GM10248 (cell line): ENCODE results near the gene MRPL27.

Experiments
- CTCF ChIA-PET: fragments of 300-600 bp; sonication (Branson Sonifier 250); formaldehyde crosslinking; extraction: SDS; loops from one replicate; lab custom pipeline; 2021; ENCODE audit warnings: antibody characterized with exemption; lab: Yijun Ruan, JAX
- POLR2A ChIA-PET: fragments of 350-650 bp; sonication (Branson Sonifier 250); formaldehyde crosslinking; extraction: SDS; loops from one replicate; lab custom pipeline; 2020; ENCODE audit warnings: antibody characterized with exemption; lab: Yijun Ruan, JAX
- DNase-seq: peaks from one replicate; pipeline ENCODE4 v3.0.0; 2012; ENCODE audit errors: extremely low spot score
- TF ChIP-seq, protein P1 (sequence below): IDR thresholded peaks from 2 replicates; pipeline ENCODE4 v1.5.1; 2012; ENCODE audit warnings: mild to moderate bottlenecking, low read depth; ENCODE audit errors: extremely low read depth, missing control alignments, control extremely low read depth

MRPL27 gene

DNA sequence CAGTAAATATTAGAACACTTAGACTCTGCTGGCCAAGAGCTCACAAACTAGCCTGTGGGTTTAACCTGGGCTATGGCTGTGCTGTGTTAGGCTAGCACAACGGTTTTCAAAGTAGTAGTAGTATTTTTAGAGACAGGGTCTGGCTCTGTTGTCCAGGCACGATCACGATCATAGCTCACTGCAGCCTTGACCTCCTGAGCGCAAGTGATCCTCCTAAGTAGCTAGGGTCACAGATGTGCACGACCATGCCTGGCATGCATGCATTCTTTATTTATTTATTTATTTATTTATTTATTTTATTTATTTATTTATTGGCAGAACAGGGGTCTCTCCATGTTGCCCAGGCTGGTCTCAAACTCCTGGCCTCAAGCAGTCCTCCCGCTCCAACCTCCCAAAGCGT, 10.3 kb downstream of the MRPL27 start:
- ChIA-PET POLR2A (interaction anchor here (0.8 kb wide), 1 partner anchor 10 kb away, joined by 4 read pairs; no protein-coding TSS in a partner anchor), CTCF (interaction anchor here (0.7 to 5.6 kb wide), 29 partner anchors 9 to 267 kb away, joined by 3 to 66 read pairs (median 5); partner anchors contain the start of genes ACSF2, COL1A1, EME1 and LRRC59)
- TF ChIP-seq, protein P1, sequence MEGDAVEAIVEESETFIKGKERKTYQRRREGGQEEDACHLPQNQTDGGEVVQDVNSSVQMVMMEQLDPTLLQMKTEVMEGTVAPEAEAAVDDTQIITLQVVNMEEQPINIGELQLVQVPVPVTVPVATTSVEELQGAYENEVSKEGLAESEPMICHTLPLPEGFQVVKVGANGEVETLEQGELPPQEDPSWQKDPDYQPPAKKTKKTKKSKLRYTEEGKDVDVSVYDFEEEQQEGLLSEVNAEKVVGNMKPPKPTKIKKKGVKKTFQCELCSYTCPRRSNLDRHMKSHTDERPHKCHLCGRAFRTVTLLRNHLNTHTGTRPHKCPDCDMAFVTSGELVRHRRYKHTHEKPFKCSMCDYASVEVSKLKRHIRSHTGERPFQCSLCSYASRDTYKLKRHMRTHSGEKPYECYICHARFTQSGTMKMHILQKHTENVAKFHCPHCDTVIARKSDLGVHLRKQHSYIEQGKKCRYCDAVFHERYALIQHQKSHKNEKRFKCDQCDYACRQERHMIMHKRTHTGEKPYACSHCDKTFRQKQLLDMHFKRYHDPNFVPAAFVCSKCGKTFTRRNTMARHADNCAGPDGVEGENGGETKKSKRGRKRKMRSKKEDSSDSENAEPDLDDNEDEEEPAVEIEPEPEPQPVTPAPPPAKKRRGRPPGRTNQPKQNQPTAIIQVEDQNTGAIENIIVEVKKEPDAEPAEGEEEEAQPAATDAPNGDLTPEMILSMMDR = no peak
- no peak for DNase-seq

DNA sequence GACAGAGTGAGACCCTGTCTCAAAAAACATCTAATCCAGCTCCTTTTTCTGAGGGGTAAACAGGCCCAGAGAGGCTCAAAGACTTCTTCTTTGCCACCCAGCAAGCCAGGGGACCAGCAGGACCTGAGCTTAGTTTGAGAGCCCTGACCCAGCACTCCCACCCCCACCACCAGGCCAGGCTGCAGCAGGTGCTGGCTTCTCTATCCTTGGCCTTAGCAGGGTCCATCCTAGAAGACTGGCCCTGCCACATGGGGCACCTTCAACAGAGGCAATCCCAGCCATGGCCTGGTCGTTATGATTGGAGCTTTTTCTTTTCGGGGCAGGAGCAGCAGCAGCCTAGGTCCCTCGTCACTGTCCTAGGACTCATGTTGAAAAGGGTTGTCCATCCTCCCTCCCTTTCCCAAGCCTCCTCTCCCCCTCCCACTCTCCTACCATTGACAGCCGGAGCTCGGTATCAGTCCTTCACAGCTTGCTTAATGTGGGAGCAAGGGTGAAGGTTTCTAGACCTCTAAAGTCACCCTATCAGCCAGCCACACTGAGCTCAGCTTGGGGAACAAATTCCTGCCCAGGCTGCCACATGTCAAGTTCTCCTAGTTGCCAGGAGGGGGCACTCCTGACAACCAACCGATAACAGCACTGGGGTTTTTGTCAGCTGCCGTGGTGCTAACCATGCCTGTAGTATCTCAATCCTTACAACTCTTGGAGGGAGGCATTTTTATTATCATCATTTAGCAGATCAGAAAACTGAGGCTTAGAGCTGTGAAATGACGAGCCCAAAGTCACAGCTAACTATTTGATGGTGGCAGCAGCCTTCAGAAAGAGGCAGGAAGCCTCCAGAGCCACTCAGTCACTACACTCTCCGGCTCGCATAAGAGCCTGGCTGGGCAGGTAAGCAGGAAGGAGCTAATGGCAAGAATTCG, 11.2 kb downstream of the MRPL27 start:
- TF ChIP-seq, protein P1 = peak; percentile 66
- peak; percentile 85 for DNase-seq
- POLR2A ChIA-PET = interaction anchor here (0.6 to 0.8 kb wide), 2 partner anchors 10 kb away, joined by 4 to 8 read pairs; no protein-coding TSS in a partner anchor
- CTCF ChIA-PET = interaction anchor here (0.7 to 5.6 kb wide), 32 partner anchors 9 to 268 kb away, joined by 3 to 66 read pairs (median 4); partner anchors contain the start of genes ACSF2, COL1A1, EME1 and LRRC59

DNA sequence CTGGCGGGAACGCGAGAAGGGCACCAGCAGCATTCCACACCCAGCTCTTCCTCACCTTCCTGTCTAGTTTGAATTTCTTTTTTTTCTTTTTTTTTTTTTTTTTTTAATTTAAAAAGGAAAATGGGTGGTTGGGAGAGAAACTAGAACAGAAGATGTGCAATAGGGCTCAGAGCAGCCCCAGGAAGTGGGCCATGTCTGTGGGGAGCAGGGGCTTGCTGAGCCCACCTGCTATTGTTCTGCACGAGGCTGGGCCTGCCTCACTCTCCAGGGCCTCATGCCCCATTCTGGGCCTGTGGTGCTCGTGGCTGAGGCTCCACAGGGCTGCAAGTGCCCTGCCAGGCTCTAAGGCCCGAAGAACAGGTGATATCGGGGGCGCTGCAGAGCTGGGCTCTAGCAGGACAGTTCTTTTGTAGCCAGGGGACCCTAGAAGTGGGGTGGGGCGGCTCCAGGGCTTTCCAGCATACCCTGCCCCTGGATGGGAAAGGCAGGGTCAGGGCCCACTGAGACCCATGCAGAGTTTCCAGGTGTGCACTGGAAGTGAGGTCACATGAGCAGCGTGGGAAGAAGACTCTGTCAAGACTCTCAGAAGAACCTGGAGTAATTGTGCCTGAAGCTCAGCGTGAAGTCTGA, 12.4 kb downstream of the MRPL27 start:
- TF ChIP-seq, protein P1 = no peak
- DNase-seq = no peak
- ChIA-PET CTCF (interaction anchor here (0.7 to 5.6 kb wide), 12 partner anchors 11 to 334 kb away, joined by 3 to 66 read pairs (median 8); partner anchors contain the start of genes EME1, LRRC59, MRPL27 and XYLT2), POLR2A (interaction anchor here (0.6 kb wide), 2 partner anchors 16 to 573 kb away, joined by 3 to 7 read pairs; no protein-coding TSS in a partner anchor)

DNA sequence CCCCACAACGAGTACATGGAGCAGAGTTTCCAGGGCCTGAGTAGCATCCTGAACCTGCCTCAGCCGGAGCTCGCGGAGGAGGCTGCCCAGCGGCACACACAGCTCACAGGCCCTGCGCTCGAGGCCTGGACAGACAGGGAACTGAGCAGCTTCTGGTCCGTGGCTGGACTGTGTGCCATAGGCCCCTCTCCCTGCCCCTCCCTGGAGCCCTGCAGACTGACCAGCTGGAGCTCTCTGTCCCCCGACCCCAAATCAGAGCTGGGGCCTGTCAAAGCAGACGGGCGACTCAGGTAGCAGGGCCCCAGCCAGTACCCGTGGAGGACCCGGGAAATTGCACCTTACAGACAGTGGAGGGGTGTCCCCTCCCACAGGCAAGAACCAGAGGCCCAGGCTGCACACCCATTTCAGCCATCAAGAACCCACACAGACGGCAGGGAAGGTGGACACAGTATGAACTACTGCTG, 13.0 kb downstream of the MRPL27 start:
- DNase-seq = no peak
- TF ChIP-seq, protein P1 = no peak
- CTCF ChIA-PET = interaction anchor here (0.7 to 5.6 kb wide), 9 partner anchors 12 to 335 kb away, joined by 3 to 66 read pairs (median 4); partner anchors contain the start of genes EME1, LRRC59, MRPL27 and XYLT2
- POLR2A ChIA-PET = interaction anchor here (0.6 kb wide), 2 partner anchors 17 to 573 kb away, joined by 3 to 7 read pairs; no protein-coding TSS in a partner anchor

DNA sequence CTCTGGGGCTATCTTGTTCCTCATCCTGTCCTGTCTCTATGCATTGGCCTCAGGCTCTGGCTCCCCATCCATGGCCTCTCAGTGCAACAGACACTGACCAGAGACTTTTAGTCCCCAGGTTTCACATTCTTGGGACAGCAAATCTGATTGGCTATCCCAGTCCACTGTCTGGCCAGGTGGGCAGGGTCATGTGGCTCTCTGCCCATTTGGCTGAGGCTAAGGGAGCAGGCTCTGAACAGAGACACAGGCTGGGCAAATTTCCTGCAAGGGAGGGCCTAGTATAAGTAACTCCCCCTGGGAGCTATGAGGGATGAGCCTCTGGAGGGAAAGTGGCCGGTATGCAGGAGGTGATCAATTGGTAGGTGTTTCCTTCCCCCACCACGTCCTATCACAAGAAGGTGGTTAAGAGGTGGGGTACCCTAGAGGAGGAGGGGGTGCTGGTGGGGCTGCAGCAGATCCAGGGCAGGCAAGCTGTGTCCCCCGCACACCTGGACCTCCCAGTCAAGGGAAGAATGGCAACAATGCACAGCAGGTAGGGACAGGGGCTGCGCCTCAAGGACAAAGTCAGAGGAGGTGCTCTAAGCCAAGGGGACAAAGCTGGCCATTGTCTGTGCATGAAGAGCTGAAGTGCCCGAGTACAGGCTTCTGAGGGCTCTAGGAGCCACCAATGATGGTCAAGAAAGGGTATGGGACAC, 13.8 kb downstream of the MRPL27 start:
- CTCF ChIA-PET = interaction anchor here (1.0 to 5.6 kb wide), 7 partner anchors 13 to 88 kb away, joined by 3 to 66 read pairs (median 4); partner anchors contain the start of genes EME1, LRRC59, MRPL27 and XYLT2
- TF ChIP-seq, protein P1 = no peak
- DNase-seq = no peak
- POLR2A ChIA-PET = no interaction called here
